ENCODE data around the gene IL32. TPM values are rescaled to one million over a fixed set of nuclear protein-coding genes. Genes with fewer than 3 reads are reported as not detected.

The IL32 gene
- total and polyA plus RNA-seq, 12 donors = 23.4 to 204 (median 47.0) TPM

DNA sequence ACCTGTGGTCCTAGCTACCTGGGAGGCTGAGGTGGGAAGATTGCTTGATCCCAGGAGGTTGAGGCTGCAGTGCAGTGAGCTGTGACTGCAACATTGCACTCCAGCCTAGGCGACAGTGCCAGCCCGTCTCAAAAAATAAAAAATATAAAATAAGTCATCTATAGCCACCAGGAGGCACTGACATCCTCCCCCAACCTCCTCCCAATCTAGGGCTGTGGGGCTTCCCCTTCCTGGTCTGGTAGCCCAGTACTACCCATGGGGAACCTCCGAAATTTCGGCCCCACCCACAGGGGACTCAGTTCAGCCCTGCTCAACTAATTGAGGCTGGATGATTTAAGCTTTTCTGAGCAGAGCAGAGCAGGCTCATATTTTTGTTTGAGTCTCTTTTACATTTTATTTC, 30.4 kb downstream of the IL32 start:
- no peak overlapping the region for H3K27ac ChIP-seq
- H3K36me3 ChIP-seq = no peaks in the 10 kb centered on the region
- peaks cover 4 to 33% (median 18%) of the 10 kb centered on the region in 9 donors for H3K4me1 ChIP-seq
- peak in 1 of 2 donors; percentile 34 for DNase-seq
- intact Hi-C loops (cut with DNase I) = loop anchor here in 4 of 10 donors (2.0 to 10.0 kb wide), 4 partner anchors 33 to 69 kb away; no protein-coding TSS in a partner anchor
- peaks cover 0 to 10% (median 6%) of the 10 kb centered on the region in 7 donors for H3K27me3 ChIP-seq
- H3K4me3 ChIP-seq = no peak overlapping the region
- 33 to 43% methylated on average over 4 of the region's 4 CpGs for WGBS, 2 donors
- TF ChIP-seq CTCF (IDR thresholded peaks at IDR 0.05) = peak in 4 of 9 donors; percentile 13 to 40 (median 26)
- ATAC-seq = peak in 2 of 8 donors; percentile 19 to 47
- H3K9me3 ChIP-seq = no peaks in the 10 kb centered on the region

DNA sequence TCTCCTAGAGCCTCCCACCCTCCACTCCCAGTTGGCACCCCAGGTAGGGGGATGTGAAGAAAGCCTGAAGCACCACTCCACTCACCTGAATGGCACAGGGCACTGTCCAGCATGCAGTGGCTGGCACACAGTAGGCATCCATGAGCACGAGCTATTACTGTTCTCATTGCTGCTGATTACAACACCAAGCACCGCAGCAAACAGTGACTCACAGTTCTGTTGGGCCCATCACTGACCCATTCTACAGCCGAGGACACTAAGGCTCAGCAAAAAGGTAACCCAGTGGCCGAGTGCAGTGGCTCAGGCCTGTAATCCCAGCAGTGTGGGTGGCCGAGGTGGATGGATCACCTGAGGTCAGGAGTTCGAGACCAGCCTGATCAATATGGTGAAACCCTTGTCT, 30.9 kb downstream of the IL32 start:
- H3K36me3 ChIP-seq = no peaks in the 10 kb centered on the region
- no peak overlapping the region for H3K27ac ChIP-seq
- TF ChIP-seq CTCF (IDR thresholded peaks at IDR 0.05) = no peak
- DNase-seq (no peak), ATAC-seq (no peak)
- H3K27me3 ChIP-seq = peaks cover 0 to 10% (median 6%) of the 10 kb centered on the region in 7 donors
- intact Hi-C loops (cut with DNase I) = loop anchor here in 4 of 10 donors (5.0 to 10.0 kb wide), 3 partner anchors 34 to 68 kb away; no protein-coding TSS in a partner anchor
- no peak overlapping the region for H3K4me3 ChIP-seq
- peaks cover 6 to 38% (median 23%) of the 10 kb centered on the region in 9 donors for H3K4me1 ChIP-seq
- H3K9me3 ChIP-seq = no peaks in the 10 kb centered on the region
- 86 to 87% methylated on average over 6 of the region's 6 CpGs for WGBS, 2 donors

DNA sequence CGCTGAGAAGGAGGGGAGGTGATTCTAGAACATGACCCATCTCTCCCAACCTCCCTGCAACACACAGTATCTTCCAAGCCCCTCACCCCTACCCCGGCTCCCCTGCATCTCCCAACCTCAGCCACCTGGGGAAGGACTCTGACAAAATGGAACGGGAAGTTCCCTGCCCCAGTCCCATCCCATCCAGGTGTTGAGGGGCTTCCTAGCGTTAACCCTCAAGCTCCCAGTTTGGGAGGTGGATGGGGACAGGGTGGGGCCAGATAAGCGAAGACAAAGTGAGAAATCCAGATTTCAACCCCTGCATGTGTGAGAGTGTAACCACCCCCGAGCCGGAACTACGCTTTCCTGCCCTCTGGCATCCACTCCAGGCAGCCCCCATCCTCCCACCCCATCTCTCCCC, 31.8 kb downstream of the IL32 start:
- H3K36me3 ChIP-seq = no peaks in the 10 kb centered on the region
- H3K9me3 ChIP-seq = no peaks in the 10 kb centered on the region
- intact Hi-C loops (cut with DNase I) = loop anchor here in 4 of 10 donors (5.0 to 10.0 kb wide), 3 partner anchors 35 to 68 kb away; no protein-coding TSS in a partner anchor
- H3K27ac ChIP-seq = no peak overlapping the region
- no peak overlapping the region for H3K4me3 ChIP-seq
- H3K4me1 ChIP-seq = peaks cover 6 to 45% (median 29%) of the 10 kb centered on the region in 9 donors
- ATAC-seq (no peak), DNase-seq (no peak)
- TF ChIP-seq CTCF (IDR thresholded peaks at IDR 0.05) = no peak
- peaks cover 0 to 10% (median 3%) of the 10 kb centered on the region in 7 donors for H3K27me3 ChIP-seq
- 40 to 54% methylated on average over 8 of the region's 8 CpGs for WGBS, 2 donors

GRCh38 chr16:3098459-3099394, 33.3 kb downstream of the IL32 start, which contains the start of gene ZSCAN10:
Gene ZSCAN10 (minus strand): TSS chr16:3099294. CDS start chr16:3092937, 6,357 bp downstream.
- H3K4me1 ChIP-seq = peaks cover 6 to 55% (median 34%) of the 10 kb centered on the region in 9 donors
- intact Hi-C loops (cut with DNase I) = loop anchor here in 4 of 10 donors (5.0 to 10.0 kb wide), 3 partner anchors 36 to 66 kb away; no protein-coding TSS in a partner anchor
- H3K27ac ChIP-seq = peak within 1 kb of the TSS in 8 of 10 donors; percentile 3 to 90 (median 54)
- WGBS, 2 donors = 41 to 48% methylated on average over 21 of the region's 21 CpGs
- ATAC-seq = no peak
- peak within 1 kb of the TSS in 6 of 10 donors; percentile 11 to 43 (median 35) for H3K4me3 ChIP-seq
- H3K27me3 ChIP-seq = peaks cover 0 to 4% (median 0%) of the 10 kb centered on the region in 7 donors
- no peak for DNase-seq
- H3K36me3 ChIP-seq = no peaks in the 10 kb centered on the region
- no peak for TF ChIP-seq CTCF (IDR thresholded peaks at IDR 0.05)
- H3K9me3 ChIP-seq = no peaks in the 10 kb centered on the region

Data from heart right ventricle (tissue), 16 donors.